Stomach (tissue), 4 donors: ENCODE data around the gene TMPRSS5.
"Not testable (repeated sequence)": the region's sequence is repeated elsewhere in the genome, so short reads cannot be mapped to it uniquely, and the experiment has no call there.

Experiments used
- CTCF ChIP-seq, 7 experiments: fragments of 450-650 bp in 4 of 7; fragments of 200-600 bp in 3 of 7; sonication (generic) in 3 of 7; IDR thresholded peaks; one replicate each; pipeline ENCODE4 v1.5.1; 2016 to 2019; ENCODE audit warnings: antibody characterized with exemption in 7 of 7, control low read depth in 2 of 7, mild to moderate bottlenecking in 1 of 7
- POLR2A ChIP-seq, 4 donors: fragments of 450-650 bp; IDR thresholded peaks; one replicate each; pipeline ENCODE4 v1.6.1; 2016; ENCODE audit warnings: antibody characterized with exemption in 4 of 4, control low read depth in 2 of 4, mild to moderate bottlenecking in 1 of 4, moderate library complexity in 1 of 4
- POLR2AphosphoS5 ChIP-seq, 3 donors: sonication (generic); formaldehyde crosslinking; IDR thresholded peaks; one replicate each; pipeline ENCODE4 v1.6.1; 2016; ENCODE audit warnings: antibody characterized with exemption in 3 of 3

- not testable (repeated sequence) for TF ChIP-seq CTCF, POLR2A, POLR2AphosphoS5 (IDR thresholded peaks at IDR 0.05)
Observed at GRCh38 chr11:113703551-113703950, 2.6 kb downstream of the TMPRSS5 start.
